Measurements from ENCODE around the gene ASIP.
A peak's percentile ranks its signal among the peaks of the same experiment; 100 is the strongest.
"Not testable (repeated sequence)": the region's sequence is repeated elsewhere in the genome, so short reads cannot be mapped to it uniquely, and the experiment has no call there.

The ASIP gene

GRCh38 chr20:34240693-34241615, at the start of gene ASIP:
Gene ASIP, plus strand, starts transcription at chr20:34241423. Its CDS starts 18,952 bp downstream, at chr20:34260375.
- DNase-seq: no peak

- no peak for DNase-seq
Observed at GRCh38 chr20:34193051-34193450, 48.2 kb upstream of the ASIP start.

- no peak for DNase-seq
Observed at GRCh38 chr20:34199183-34199582, 42.0 kb upstream of the ASIP start.

- DNase-seq: no peak
Observed at GRCh38 chr20:34200023-34200422, 41.2 kb upstream of the ASIP start.

- DNase-seq: no peak
Observed at GRCh38 chr20:34201531-34201930, 39.7 kb upstream of the ASIP start.

- DNase-seq: peak; percentile 64
Observed at GRCh38 chr20:34205172-34205880, 35.9 kb upstream of the ASIP start.

- DNase-seq: no peak
Observed at GRCh38 chr20:34209111-34209510, 32.1 kb upstream of the ASIP start.

- DNase-seq: no peak
Observed at GRCh38 chr20:34210271-34210670, 31.0 kb upstream of the ASIP start.

GRCh38 chr20:34211591-34211990, 29.6 kb upstream of the ASIP start:
- DNase-seq: no peak

- no peak for DNase-seq
Observed at GRCh38 chr20:34213213-34213612, 28.0 kb upstream of the ASIP start.

- peak; percentile 91 for DNase-seq
Observed at GRCh38 chr20:34215711-34216381, 25.4 kb upstream of the ASIP start.

- no peak for DNase-seq
Observed at GRCh38 chr20:34216382-34216742, 24.9 kb upstream of the ASIP start.

- no peak for DNase-seq
Observed at GRCh38 chr20:34220561-34220960, 20.7 kb upstream of the ASIP start.

- no peak for DNase-seq
Observed at GRCh38 chr20:34222208-34222607, 19.0 kb upstream of the ASIP start.

GRCh38 chr20:34224251-34224650, 17.0 kb upstream of the ASIP start:
- not testable (repeated sequence) for DNase-seq

GRCh38 chr20:34231634-34232033, 9.6 kb upstream of the ASIP start:
- DNase-seq: no peak

- DNase-seq: no peak
Observed at GRCh38 chr20:34232494-34233087, 8.6 kb upstream of the ASIP start.

GRCh38 chr20:34233687-34234086, 7.5 kb upstream of the ASIP start:
- DNase-seq: no peak

GRCh38 chr20:34235875-34236274, 5.3 kb upstream of the ASIP start:
- DNase-seq: no peak

GRCh38 chr20:34237942-34238341, 3.3 kb upstream of the ASIP start:
- no peak for DNase-seq

GRCh38 chr20:34240121-34240520, 1.1 kb upstream of the ASIP start:
- no peak for DNase-seq

GRCh38 chr20:34242015-34242414, 792 bp downstream of the ASIP start:
- DNase-seq: not testable (repeated sequence)

- no peak for DNase-seq
Observed at GRCh38 chr20:34242879-34243278, 1.7 kb downstream of the ASIP start.
